ENCODE results near the gene SH3BP4.

The SH3BP4 gene

GRCh38 chr2:234949762-234950434 is 1.9 kb upstream of the SH3BP4 start:
- Histone ChIP-seq H3K4me3 (ENCODE audit: low read depth in 1 of 2, low read length in 1 of 2) (no peak overlapping the region), H3K9me3 (no peaks in the 10 kb centered on the region), H3K36me3 (no peaks in the 10 kb centered on the region), H3K27me3 (peaks cover 80% of the 10 kb centered on the region), H3K4me1 (ENCODE audit: control insufficient read depth in 1 of 2, insufficient read depth in 1 of 2, low read depth in 1 of 2, low read length in 1 of 2) (peaks cover 0 to 3% of the 10 kb centered on the region in 2 experiments), H3K27ac (no peak overlapping the region)
- TF ChIP-seq CTCF (IDR thresholded peaks at IDR 0.05): no peak

GRCh38 chr2:234950435-234950729 is 1.4 kb upstream of the SH3BP4 start:
- Histone ChIP-seq H3K27me3 (peaks cover 84% of the 10 kb centered on the region), H3K4me3 (ENCODE audit: low read depth in 1 of 2, low read length in 1 of 2) (no peak overlapping the region), H3K36me3 (no peaks in the 10 kb centered on the region), H3K9me3 (no peaks in the 10 kb centered on the region), H3K27ac (no peak overlapping the region), H3K4me1 (ENCODE audit: control insufficient read depth in 1 of 2, insufficient read depth in 1 of 2, low read depth in 1 of 2, low read length in 1 of 2) (peaks cover 0 to 3% of the 10 kb centered on the region in 2 experiments)
- no peak for TF ChIP-seq CTCF (IDR thresholded peaks at IDR 0.05)

- Histone ChIP-seq H3K4me1 (ENCODE audit: control insufficient read depth in 1 of 2, insufficient read depth in 1 of 2, low read depth in 1 of 2, low read length in 1 of 2) (peaks cover 0 to 3% of the 10 kb centered on the region in 2 experiments), H3K27ac (no peak overlapping the region), H3K36me3 (no peaks in the 10 kb centered on the region), H3K27me3 (peaks cover 90% of the 10 kb centered on the region), H3K4me3 (ENCODE audit: low read depth in 1 of 2, low read length in 1 of 2) (no peak overlapping the region), H3K9me3 (no peaks in the 10 kb centered on the region)
- no peak for TF ChIP-seq CTCF (IDR thresholded peaks at IDR 0.05)
Observed at GRCh38 chr2:234950730-234951663, 820 bp upstream of the SH3BP4 start.

- H3K4me1 ChIP-seq (ENCODE audit: control insufficient read depth in 1 of 2, insufficient read depth in 1 of 2, low read depth in 1 of 2, low read length in 1 of 2): peaks cover 0 to 3% of the 10 kb centered on the region in 2 experiments
- no peaks in the 10 kb centered on the region for H3K36me3 ChIP-seq
- peaks cover 84% of the 10 kb centered on the region for H3K27me3 ChIP-seq
- no peak for TF ChIP-seq CTCF (IDR thresholded peaks at IDR 0.05)
- H3K9me3 ChIP-seq: no peaks in the 10 kb centered on the region
- H3K27ac ChIP-seq: no peak overlapping the region
- H3K4me3 ChIP-seq (ENCODE audit: low read depth in 1 of 2, low read length in 1 of 2): no peak overlapping the region
Observed at GRCh38 chr2:234952270-234953115, 676 bp downstream of the SH3BP4 start.

All from neutrophil (primary cell).